A673 (cell line): Measurements from ENCODE around the gene RPAP3. TPM values are rescaled to one million over a fixed set of nuclear protein-coding genes. Genes with fewer than 3 reads are reported as not detected.

Experiments used
- BruUV-seq: library from RNA; stranded (reverse); fragments of 400-500 nt; replicated peaks from 2 replicates; lab custom pipeline; 2021; lab: Mats Ljungman, UMichigan
- CTCF ChIA-PET: fragments of 300-600 bp; sonication (Branson Sonifier 250); formaldehyde crosslinking; loops from one replicate; lab custom pipeline; 2022; ENCODE audit warnings: antibody characterized with exemption; lab: Charles Lee
- POLR2A ChIA-PET: fragments of 300-600 bp; sonication (Branson Sonifier 250); formaldehyde crosslinking; loops from one replicate; lab custom pipeline; 2022; ENCODE audit warnings: antibody characterized with exemption; ENCODE audit not compliant: low non-redundant PET; lab: Charles Lee
- DNase-seq: peaks from one replicate; pipeline ENCODE4 v3.0.0-alpha.2; 2015; ENCODE audit warnings: low spot score
- H3K27ac ChIP-seq: fragments of 200-600 bp; sonication (generic); 2 replicates; pipeline ENCODE4 v1.5.1; 2016; ENCODE audit warnings: mixed run types, low read depth, mild to moderate bottlenecking, mixed read lengths, antibody characterized with exemption, low read length; ENCODE audit not compliant: poor library complexity, severe bottlenecking
- H3K27me3 ChIP-seq: fragments of 200-600 bp; sonication (generic); replicated peaks from 2 replicates; pipeline ENCODE4 v1.6.1; 2017; ENCODE audit warnings: mixed run types, low read depth, mild to moderate bottlenecking, mixed read lengths, antibody characterized with exemption, low read length; ENCODE audit not compliant: insufficient read depth, poor library complexity
- H3K36me3 ChIP-seq: fragments of 200-600 bp; sonication (generic); 2 replicates; pipeline ENCODE4 v1.6.1; 2016; ENCODE audit warnings: mixed run types, mild to moderate bottlenecking, mixed read lengths, antibody characterized with exemption, low read length; ENCODE audit not compliant: insufficient read depth, poor library complexity, severe bottlenecking
- H3K4me1 ChIP-seq: fragments of 200-600 bp; sonication (generic); 2 replicates; pipeline ENCODE4 v1.6.1; 2017; ENCODE audit warnings: mixed run types, mild to moderate bottlenecking, mixed read lengths, antibody characterized with exemption, low read length; ENCODE audit not compliant: insufficient read depth, poor library complexity, severe bottlenecking
- H3K4me3 ChIP-seq: fragments of 200-600 bp; sonication (generic); 2 replicates; pipeline ENCODE4 v1.5.1; 2016; ENCODE audit warnings: low read depth, mixed run types, mild to moderate bottlenecking, mixed read lengths, low read length; ENCODE audit not compliant: poor library complexity, severe bottlenecking
- H3K9me3 ChIP-seq: fragments of 200-600 bp; sonication (generic); 2 replicates; pipeline ENCODE4 v1.6.1; 2016; ENCODE audit warnings: mixed run types, low read depth, mild to moderate bottlenecking, mixed read lengths, antibody characterized with exemption, low read length; ENCODE audit not compliant: poor library complexity, severe bottlenecking
- CTCF ChIP-seq: fragments of 300-800, 200-600 bp; sonication (generic); conservative IDR thresholded peaks from 2 replicates; pipeline ENCODE4 v1.5.1; 2017; ENCODE audit warnings: low read depth, mild to moderate bottlenecking, antibody characterized with exemption, low read length, moderate library complexity, mixed read lengths
- EZH2 ChIP-seq: fragments of 200-600 bp; sonication (generic); IDR thresholded peaks from 2 replicates; pipeline ENCODE4 v1.6.1; 2017; ENCODE audit warnings: borderline replicate concordance, low read depth, mild to moderate bottlenecking, mixed read lengths, antibody characterized with exemption, low read length; ENCODE audit not compliant: poor library complexity, severe bottlenecking
- intact Hi-C: fragments of 100-400 bp; cut with micrococcal nuclease; formaldehyde crosslinking; loops from one replicate; pipeline ENCODE4 v1.10.0; 2022; ENCODE audit not compliant: unreplicated experiment
- total RNA-seq: library from RNA; stranded (reverse); gene quantifications from 2 replicates; pipeline ENCODE4 v1.2.3, GENCODE V29; 2021

The RPAP3 gene
- total RNA-seq, 1 experiment from 2014 or later = 81.1 TPM

GRCh38 chr12:47704719-47705118 lies 1.1 kb downstream of the RPAP3 start:
- H3K27ac ChIP-seq = no peak overlapping the region
- H3K27me3 ChIP-seq = no peaks in the 10 kb centered on the region
- no peak for TF ChIP-seq CTCF
- TF ChIP-seq EZH2 = no peak
- no peak for DNase-seq
- CTCF ChIA-PET = interaction anchor here (0.8 kb wide), 1 partner anchor 61 kb away, joined by 3 read pairs; no protein-coding TSS in a partner anchor
- H3K36me3 ChIP-seq = peaks cover 18% of the 10 kb centered on the region
- no peaks in the 10 kb centered on the region for H3K9me3 ChIP-seq
- intact Hi-C loops = no loop called here
- H3K4me3 ChIP-seq = peak overlapping the region; percentile 69
- no TSS peak for BruUV-seq
- peaks cover 8% of the 10 kb centered on the region for H3K4me1 ChIP-seq
- POLR2A ChIA-PET = no interaction called here

- no peaks in the 10 kb centered on the region for H3K9me3 ChIP-seq
- H3K4me3 ChIP-seq = no peak overlapping the region
- ChIA-PET CTCF (no interaction called here), POLR2A (no interaction called here)
- no peak for DNase-seq
- no peaks in the 10 kb centered on the region for H3K4me1 ChIP-seq
- intact Hi-C loops = no loop called here
- no peak overlapping the region for H3K27ac ChIP-seq
- no peaks in the 10 kb centered on the region for H3K27me3 ChIP-seq
- BruUV-seq = no TSS peak
- H3K36me3 ChIP-seq = peaks cover 47% of the 10 kb centered on the region
- TF ChIP-seq EZH2 (no peak), CTCF (no peak)
Observed at GRCh38 chr12:47700263-47700662, 5.6 kb downstream of the RPAP3 start.

- peaks cover 57% of the 10 kb centered on the region for H3K36me3 ChIP-seq
- CTCF ChIA-PET = no interaction called here
Observed at GRCh38 chr12:47698631-47699030, 7.2 kb downstream of the RPAP3 start.

More at GRCh38 chr12:47698631-47699030, 7.2 kb downstream of the RPAP3 start:
- Histone ChIP-seq H3K4me3 (no peak overlapping the region), H3K4me1 (no peaks in the 10 kb centered on the region), H3K9me3 (no peaks in the 10 kb centered on the region), H3K27ac (no peak overlapping the region), H3K27me3 (no peaks in the 10 kb centered on the region)
- no TSS peak for BruUV-seq
- POLR2A ChIA-PET = no interaction called here
- intact Hi-C loops = no loop called here
- TF ChIP-seq CTCF (no peak), EZH2 (no peak)
- DNase-seq = no peak
